H1 (cell line): ENCODE results near the gene TNRC6C. TPM values are rescaled to one million over a fixed set of nuclear protein-coding genes. Genes with fewer than 3 reads are reported as not detected.

Experiments used
- CTCF ChIA-PET: fragments of 300-600 bp; sonication (Branson Sonifier 250); formaldehyde crosslinking; loops from one replicate; lab custom pipeline; 2021; ENCODE audit not compliant: partially characterized antibody; lab: Charles Lee
- POLR2A ChIA-PET: fragments of 300-600 bp; sonication (Branson Sonifier 250); formaldehyde crosslinking; loops from one replicate; lab custom pipeline; 2021; ENCODE audit warnings: inconsistent platforms; ENCODE audit not compliant: partially characterized antibody; lab: Charles Lee
- DNase-seq, 2 experiments: peaks; one replicate each; pipeline versions ENCODE4 v3.0.0 to v3.0.0-alpha.2; 2010 to 2022; ENCODE audit warnings: low spot score in 2 of 2, low read depth in 1 of 2, mixed read lengths in 1 of 2
- FAIRE-seq: peaks from 2 replicates; lab custom pipeline; 2011; peaks lifted over from hg19 to GRCh38; lab: Jason Lieb, UNC
- H2AFZ ChIP-seq: 2 replicates; pipeline ENCODE4 v1.8.1; 2012; ENCODE audit warnings: low read length, inconsistent platforms
- H2AK5ac ChIP-seq: 2 replicates; pipeline ENCODE4 v1.6.1; 2013; ENCODE audit warnings: low read depth, low read length
- H2BK120ac ChIP-seq: replicated peaks from 2 replicates; pipeline ENCODE3; 2013; ENCODE audit warnings: low read depth, low read length, inconsistent platforms
- H2BK12ac ChIP-seq: 2 replicates; pipeline ENCODE4 v1.6.1; 2013; ENCODE audit warnings: low read depth, low read length
- H2BK15ac ChIP-seq: 2 replicates; pipeline ENCODE4 v1.6.1; 2013; ENCODE audit warnings: low read length
- H2BK20ac ChIP-seq: 2 replicates; pipeline ENCODE4 v1.6.1; 2013; ENCODE audit warnings: low read length
- H2BK5ac ChIP-seq: 2 replicates; pipeline ENCODE4 v1.6.1; 2013; ENCODE audit warnings: low read depth, low read length
- H3K14ac ChIP-seq: 2 replicates; pipeline ENCODE4 v1.6.1; 2013; ENCODE audit warnings: inconsistent platforms; ENCODE audit not compliant: insufficient read length
- H3K18ac ChIP-seq: 2 replicates; pipeline ENCODE4 v1.6.1; 2013; ENCODE audit warnings: low read length; ENCODE audit errors: extremely low read depth
- H3K23ac ChIP-seq: 2 replicates; pipeline ENCODE4 v1.6.1; 2013; ENCODE audit warnings: inconsistent platforms; ENCODE audit not compliant: insufficient read length
- H3K23me2 ChIP-seq: 2 replicates; pipeline ENCODE4 v1.6.1; 2013; ENCODE audit warnings: low read depth, low read length
- H3K27ac ChIP-seq: 2 replicates; pipeline ENCODE4 v1.6.1; 2011; ENCODE audit warnings: low read depth, low read length, inconsistent platforms
- H3K27me3 ChIP-seq, 4 experiments: replicated peaks in 1 of 4; 1 replicate in 1 of 4; 2 replicates in 3 of 4; pipeline versions ENCODE4 v1.6.1 to v1.8.1; 2011 to 2013; ENCODE audit warnings: low read length in 3 of 4, mild to moderate bottlenecking in 3 of 4, inconsistent platforms in 2 of 4, mixed read lengths in 2 of 4, moderate library complexity in 1 of 4; ENCODE audit not compliant: control insufficient read depth in 3 of 4, insufficient read depth in 3 of 4; ENCODE audit errors: extremely low read depth in 1 of 4
- H3K36me3 ChIP-seq, 4 experiments: 2 replicates each; pipeline versions ENCODE4 v1.6.1 to v1.8.1; 2011 to 2013; ENCODE audit warnings: mild to moderate bottlenecking in 4 of 4, low read length in 3 of 4, moderate library complexity in 2 of 4, control low read depth in 1 of 4, inconsistent platforms in 1 of 4; ENCODE audit not compliant: insufficient read depth in 4 of 4, control insufficient read depth in 2 of 4
- H3K4ac ChIP-seq: replicated peaks from 2 replicates; pipeline ENCODE3; 2013; ENCODE audit warnings: low read length, low read depth, mixed read lengths, inconsistent platforms; ENCODE audit not compliant: insufficient read length
- H3K4me1 ChIP-seq, 4 experiments: replicated peaks in 1 of 4; 1 replicate in 1 of 4; 2 replicates in 3 of 4; pipeline versions ENCODE4 v1.6.1 to v1.8.1; 2011 to 2013; ENCODE audit warnings: low read length in 3 of 4, inconsistent platforms in 2 of 4, mixed read lengths in 1 of 4; ENCODE audit not compliant: insufficient read depth in 4 of 4, control insufficient read depth in 3 of 4
- H3K4me2 ChIP-seq, 2 experiments: 2 replicates each; pipeline versions ENCODE4 v1.6.1 to v1.8.1; 2011 to 2013; ENCODE audit warnings: low read depth in 2 of 2, low read length in 2 of 2, control low read depth in 1 of 2, inconsistent platforms in 1 of 2, mild to moderate bottlenecking in 1 of 2; ENCODE audit not compliant: insufficient read depth in 1 of 2
- H3K4me3 ChIP-seq, 4 experiments: fragments of 200-600, 300-600 bp in 1 of 4; sonication (generic), shearing (Covaris generic), sonication (Bioruptor Twin) in 1 of 4; 2 replicates each; pipeline versions ENCODE4 v1.5.1 to v1.8.1; 2011 to 2016; ENCODE audit warnings: low read length in 4 of 4, low read depth in 3 of 4, control low read depth in 2 of 4, inconsistent platforms in 2 of 4, mild to moderate bottlenecking in 2 of 4, mixed read lengths in 1 of 4, moderate library complexity in 1 of 4; ENCODE audit not compliant: insufficient read depth in 2 of 4; ENCODE audit errors: extremely low read depth in 1 of 4
- H3K56ac ChIP-seq: replicated peaks from 2 replicates; pipeline ENCODE3; 2013; ENCODE audit warnings: low read depth, mild to moderate bottlenecking, mixed read lengths, low read length, inconsistent platforms; ENCODE audit not compliant: insufficient read length
- H3K79me1 ChIP-seq: 2 replicates; pipeline ENCODE4 v1.6.1; 2013; ENCODE audit warnings: low read depth, low read length, control low read depth
- H3K79me2 ChIP-seq, 2 experiments: 2 replicates each; pipeline versions ENCODE4 v1.6.1 to v1.8.1; 2012 to 2013; ENCODE audit warnings: low read length in 2 of 2, mild to moderate bottlenecking in 2 of 2, inconsistent platforms in 1 of 2; ENCODE audit not compliant: insufficient read depth in 2 of 2, control insufficient read depth in 1 of 2
- H3K9ac ChIP-seq, 4 experiments: replicated peaks in 1 of 4; 1 replicate in 1 of 4; 2 replicates in 3 of 4; pipeline versions ENCODE4 v1.6.1 to v1.8.1; 2011 to 2013; ENCODE audit warnings: low read depth in 3 of 4, low read length in 3 of 4, control low read depth in 2 of 4, mild to moderate bottlenecking in 2 of 4, moderate library complexity in 2 of 4, inconsistent platforms in 1 of 4; ENCODE audit errors: extremely low read depth in 1 of 4
- H3K9me3 ChIP-seq, 2 experiments: 2 replicates each; pipeline versions ENCODE4 v1.6.1 to v1.8.1; 2012 to 2013; ENCODE audit warnings: mild to moderate bottlenecking in 2 of 2, moderate library complexity in 2 of 2, control low read depth in 1 of 2, inconsistent platforms in 1 of 2, low read depth in 1 of 2, low read length in 1 of 2, mixed read lengths in 1 of 2; ENCODE audit not compliant: insufficient read depth in 2 of 2
- H4K20me1 ChIP-seq, 2 experiments: replicated peaks in 1 of 2; 2 replicates each; pipeline versions ENCODE3 to v1.8.1; 2011 to 2013; ENCODE audit warnings: inconsistent platforms in 2 of 2, low read length in 2 of 2, mild to moderate bottlenecking in 1 of 2; ENCODE audit not compliant: insufficient read depth in 2 of 2, control insufficient read depth in 1 of 2
- H4K5ac ChIP-seq: 2 replicates; pipeline ENCODE4 v1.6.1; 2013; ENCODE audit warnings: low read length, low read depth, mixed read lengths, inconsistent platforms; ENCODE audit not compliant: insufficient read length
- H4K8ac ChIP-seq: 2 replicates; pipeline ENCODE4 v1.8.0; 2013; ENCODE audit warnings: mild to moderate bottlenecking, moderate library complexity, low read length, inconsistent platforms; ENCODE audit not compliant: insufficient read depth; ENCODE audit errors: extremely low read depth
- H4K91ac ChIP-seq: replicated peaks from 2 replicates; pipeline ENCODE3; 2013; ENCODE audit warnings: low read length, mixed read lengths, inconsistent platforms; ENCODE audit not compliant: insufficient read length
- HDAC2 ChIP-seq, 2 experiments: fragments of 300-600 bp in 1 of 2; sonication (generic) in 1 of 2; IDR thresholded peaks; 2 replicates each; pipeline ENCODE4 v1.6.1; 2011 to 2012; ENCODE audit warnings: low read depth in 2 of 2, low read length in 2 of 2, mild to moderate bottlenecking in 2 of 2, moderate library complexity in 2 of 2, borderline replicate concordance in 1 of 2, inconsistent platforms in 1 of 2
- SP4 ChIP-seq: IDR thresholded peaks from 2 replicates; pipeline ENCODE4 v1.6.1; 2012; ENCODE audit warnings: low read length, inconsistent platforms
- ZNF274 ChIP-seq: IDR thresholded peaks from 2 replicates; pipeline ENCODE4 v1.7.0; 2012; ENCODE audit warnings: low read length, borderline replicate concordance; ENCODE audit errors: extremely low read depth
- WGBS, 2 experiments: shearing (Covaris generic) in 1 of 2; methylation state at CpG; one replicate each; pipeline versions ENCODE4 v1.1.6 to v1.1.7; 2013 to 2015; ENCODE audit warnings: low lambda C conversion rate in 2 of 2, mixed read lengths in 2 of 2, inconsistent platforms in 1 of 2, low coverage in 1 of 2, missing lambda C conversion rate in 1 of 2; ENCODE audit not compliant: insufficient replicate concordance in 2 of 2, insufficient coverage in 1 of 2, insufficient read length in 1 of 2; ENCODE audit errors: extremely low coverage in 1 of 2, missing lambda C conversion rate in 1 of 2; 5-methylcytosine and 5-hydroxymethylcytosine counted together
- polyA plus RNA-seq, 7 experiments: library from polyadenylated mRNA; depleted of rRNA in 3 of 7; stranded (reverse) in 5 of 7; unstranded in 2 of 7; fragments of >200 nt in 5 of 7; fragments of 200-250 nt in 2 of 7; gene quantifications; 1 replicate in 5 of 7; 2 replicates in 1 of 7; 4 replicates in 1 of 7; pipeline versions ENCODE4 v1.2.1 to v1.2.3, GENCODE V29; 2011 to 2013; ENCODE audit warnings: missing spikeins in 2 of 7, mixed read lengths in 2 of 7
- total RNA-seq: library from RNA; stranded (reverse); fragmentation: NEBNext Ultra II Directional; extraction: Animal tissue kit (Norgen Biotek cat#: 25700); gene quantifications from 2 replicates; pipeline ENCODE4 v1.2.1, GENCODE V29; 2021
- TF ChIP-seq, protein P1 (sequence below): IDR thresholded peaks from 2 replicates; pipeline ENCODE4 v1.6.1; 2011; ENCODE audit warnings: low read length, improper control_type of control experiment

Gene TNRC6C
- total and polyA plus RNA-seq, 2 of the 8 experiments (the other 6 are each of a cell fraction or from before 2014, with no cell fraction given): 2.8 to 28.9 TPM

DNA sequence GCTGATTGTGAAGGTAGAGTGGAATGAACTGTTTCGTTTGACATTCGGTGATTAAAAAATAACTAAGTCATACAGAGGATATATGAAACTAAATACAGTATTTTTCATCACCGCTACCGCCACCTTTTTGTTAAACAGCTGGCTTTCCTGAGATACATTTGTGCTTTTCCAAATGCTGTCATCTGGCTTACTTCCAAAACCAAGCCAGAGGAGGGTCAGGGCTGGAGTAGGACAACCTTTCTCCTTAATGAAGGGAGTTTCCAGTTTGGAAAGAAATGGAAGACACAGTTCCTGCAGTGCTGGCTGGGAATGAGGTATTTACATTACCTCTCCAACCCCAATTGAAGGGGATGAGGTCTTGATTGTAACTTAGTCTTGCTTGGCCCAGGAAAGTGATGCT lies 3.2 kb downstream of the TNRC6C start:
- no peak overlapping the region for H3K18ac ChIP-seq
- no peak overlapping the region for H2BK12ac ChIP-seq
- H2BK20ac ChIP-seq: no peak overlapping the region
- H3K56ac ChIP-seq: no peak overlapping the region
- no peak overlapping the region for H3K4me3 ChIP-seq
- FAIRE-seq (no peak), DNase-seq (no peak)
- WGBS, 2 experiments: 94% methylated on average over 4 of the region's 4 CpGs; no CpG with 5 or more reads in 1 of the 2 experiments
- CTCF ChIA-PET: interaction anchor here (1.6 kb wide), 1 partner anchor 70 kb away, joined by 3 read pairs; no protein-coding TSS in a partner anchor
- H3K27me3 ChIP-seq: peaks cover 6 to 18% (median 13%) of the 10 kb centered on the region in 4 experiments
- no peak overlapping the region for H2BK5ac ChIP-seq
- TF ChIP-seq HDAC2 (IDR thresholded peaks at IDR 0.05; ENCODE audit: borderline replicate concordance in 1 of 2, low read depth in 2 of 2, low read length in 2 of 2) (no peak), ZNF274 (no peak), SP4 (no peak)
- TF ChIP-seq, protein P1, sequence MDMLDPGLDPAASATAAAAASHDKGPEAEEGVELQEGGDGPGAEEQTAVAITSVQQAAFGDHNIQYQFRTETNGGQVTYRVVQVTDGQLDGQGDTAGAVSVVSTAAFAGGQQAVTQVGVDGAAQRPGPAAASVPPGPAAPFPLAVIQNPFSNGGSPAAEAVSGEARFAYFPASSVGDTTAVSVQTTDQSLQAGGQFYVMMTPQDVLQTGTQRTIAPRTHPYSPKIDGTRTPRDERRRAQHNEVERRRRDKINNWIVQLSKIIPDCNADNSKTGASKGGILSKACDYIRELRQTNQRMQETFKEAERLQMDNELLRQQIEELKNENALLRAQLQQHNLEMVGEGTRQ: no peak
- H2AFZ ChIP-seq: no peak overlapping the region
- H3K23me2 ChIP-seq: peaks cover 24% of the 10 kb centered on the region
- H2BK15ac ChIP-seq: no peak overlapping the region
- peaks cover 1 to 5% (median 4%) of the 10 kb centered on the region in 4 experiments; a peak in 4 of 7 replicates for H3K4me1 ChIP-seq
- no peaks in the 10 kb centered on the region for H3K9me3 ChIP-seq
- no peaks in the 10 kb centered on the region for H3K36me3 ChIP-seq
- no peak overlapping the region for H4K8ac ChIP-seq
- H3K14ac ChIP-seq: no peak overlapping the region
- H3K4me2 ChIP-seq: peak overlapping the region in 1 of 2 experiments; percentile 11; a peak in 1 of 4 replicates
- no peak overlapping the region for H3K23ac ChIP-seq
- no peak overlapping the region for H4K5ac ChIP-seq
- peaks cover 0 to 12% of the 10 kb centered on the region in 2 experiments for H4K20me1 ChIP-seq
- H3K79me1 ChIP-seq: peaks cover 11% of the 10 kb centered on the region; the same call in 1 of the 2 replicates
- H4K91ac ChIP-seq: no peak overlapping the region
- H3K4ac ChIP-seq: no peak overlapping the region
- H3K9ac ChIP-seq: no peak overlapping the region
- H2AK5ac ChIP-seq: no peak overlapping the region
- POLR2A ChIA-PET: no interaction called here
- H3K27ac ChIP-seq: no peak overlapping the region
- no peak overlapping the region for H2BK120ac ChIP-seq
- H3K79me2 ChIP-seq: peaks cover 14 to 74% of the 10 kb centered on the region in 2 experiments; a peak in 3 of 4 replicates
